ENCODE measurements around the gene FRS2.

FRS2 gene

DNA sequence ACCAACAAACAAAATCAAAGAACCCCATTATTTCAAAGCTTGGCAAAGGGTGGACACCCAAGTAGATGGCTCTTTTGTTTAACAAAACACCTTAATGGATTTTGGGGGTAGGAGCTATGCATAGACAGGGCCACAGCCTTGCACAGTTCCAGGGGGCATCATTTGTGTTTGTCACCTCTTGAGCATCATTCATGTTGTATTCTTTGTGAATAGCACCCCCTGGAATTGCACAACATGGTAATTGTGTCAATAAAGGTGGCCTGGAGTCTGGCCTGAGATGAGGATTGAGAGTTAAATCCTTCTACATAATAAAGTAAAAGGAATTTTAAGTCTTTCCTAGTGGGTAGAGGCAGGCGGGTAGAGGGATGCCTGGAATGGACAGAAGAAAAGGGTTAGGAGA lies 3.3 kb upstream of the FRS2 start:
- no peak for DNase-seq (ENCODE audit: low spot score)

DNA sequence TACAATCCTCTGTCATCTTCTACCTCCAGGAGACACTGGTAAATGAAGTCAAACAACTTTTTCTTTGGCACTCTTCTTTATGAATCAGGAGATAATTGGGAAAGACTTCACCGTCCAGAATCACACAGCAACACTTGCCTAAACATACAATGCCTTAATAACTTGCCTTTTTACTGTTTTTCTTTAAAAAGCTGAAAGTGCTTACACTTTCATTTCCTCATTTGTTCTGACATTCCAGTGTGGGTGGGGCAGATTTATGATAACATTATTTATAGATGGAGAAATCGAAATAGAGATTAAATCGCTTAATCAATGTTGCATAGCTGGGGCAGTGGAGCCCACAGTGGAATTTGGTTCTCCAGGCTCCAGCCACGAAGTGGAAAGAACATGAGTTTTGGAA lies 2.8 kb upstream of the FRS2 start:
- no peak for DNase-seq (ENCODE audit: low spot score)

DNA sequence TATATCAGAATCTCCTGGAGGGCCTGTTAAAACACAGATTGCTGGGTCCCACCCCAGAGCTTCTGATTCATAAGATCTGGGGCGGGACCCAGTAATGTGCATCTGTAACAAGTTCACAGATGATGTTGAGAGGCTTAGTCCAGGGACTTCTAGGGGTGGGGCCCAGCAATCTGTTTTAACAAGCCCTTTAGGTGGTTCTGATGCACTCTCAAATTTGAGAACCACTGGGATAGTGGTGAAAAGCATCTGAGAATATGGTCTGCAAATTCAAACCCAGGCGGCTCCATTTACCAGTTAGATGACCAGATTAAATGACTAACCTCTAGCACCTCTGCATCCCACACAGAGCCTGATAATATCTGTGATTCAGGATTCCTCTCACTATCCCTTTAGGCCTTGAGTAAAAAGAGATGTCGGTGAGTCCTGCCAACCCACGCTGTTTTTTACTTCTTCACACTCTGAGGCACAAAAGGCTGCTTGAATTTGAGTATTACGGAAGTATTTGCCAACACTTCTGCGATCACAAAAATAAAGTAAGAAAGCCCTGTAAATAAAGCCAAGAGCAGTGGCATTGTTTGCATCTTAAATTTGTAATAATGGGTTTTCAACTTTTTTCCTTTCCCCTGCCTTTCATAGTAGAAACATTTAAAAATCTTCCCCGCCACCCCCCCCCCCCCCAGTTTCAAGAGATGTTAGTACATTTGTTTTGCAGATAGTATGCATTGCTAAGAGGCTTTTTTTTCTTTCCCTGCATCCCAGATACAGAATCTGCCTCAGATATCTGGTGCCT lies 1.8 kb upstream of the FRS2 start:
- no peak for DNase-seq (ENCODE audit: low spot score)

DNA sequence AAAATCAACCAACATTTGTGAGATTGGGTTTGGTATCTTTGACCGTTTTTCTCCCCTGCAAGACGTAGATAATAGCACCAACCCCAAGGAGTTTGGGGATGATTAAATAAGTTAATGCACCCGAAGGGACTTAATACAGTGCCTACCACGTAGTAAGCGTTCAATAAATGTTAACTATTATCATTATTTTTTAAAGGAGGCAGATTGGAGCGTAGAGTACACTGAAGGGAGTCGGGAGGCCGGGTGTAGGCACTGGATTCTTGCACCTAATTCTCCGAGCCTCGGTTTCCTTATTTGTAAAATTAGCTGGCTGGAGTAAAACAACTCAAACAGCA lies 367 bp upstream of the FRS2 start:
- DNase-seq (ENCODE audit: low spot score), result no peak

DNA sequence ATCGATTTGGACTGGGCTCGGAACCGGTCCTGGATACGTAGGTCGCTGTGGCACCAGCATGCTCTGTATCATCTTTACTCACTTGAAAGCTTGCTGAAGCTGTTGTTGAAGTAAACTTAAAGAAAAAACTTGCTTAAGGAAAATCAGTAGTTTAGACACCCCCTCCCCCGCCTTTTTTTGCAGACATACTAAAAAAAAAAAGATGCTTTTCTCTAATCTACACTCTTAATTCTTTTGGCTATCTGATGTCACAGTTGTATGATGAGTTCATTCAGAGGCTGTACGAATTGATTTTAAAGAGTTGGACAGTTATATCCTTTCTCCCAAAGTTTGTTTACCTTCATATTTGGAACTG lies 865 bp downstream of the FRS2 start:
- no peak for DNase-seq (ENCODE audit: low spot score)

DNA sequence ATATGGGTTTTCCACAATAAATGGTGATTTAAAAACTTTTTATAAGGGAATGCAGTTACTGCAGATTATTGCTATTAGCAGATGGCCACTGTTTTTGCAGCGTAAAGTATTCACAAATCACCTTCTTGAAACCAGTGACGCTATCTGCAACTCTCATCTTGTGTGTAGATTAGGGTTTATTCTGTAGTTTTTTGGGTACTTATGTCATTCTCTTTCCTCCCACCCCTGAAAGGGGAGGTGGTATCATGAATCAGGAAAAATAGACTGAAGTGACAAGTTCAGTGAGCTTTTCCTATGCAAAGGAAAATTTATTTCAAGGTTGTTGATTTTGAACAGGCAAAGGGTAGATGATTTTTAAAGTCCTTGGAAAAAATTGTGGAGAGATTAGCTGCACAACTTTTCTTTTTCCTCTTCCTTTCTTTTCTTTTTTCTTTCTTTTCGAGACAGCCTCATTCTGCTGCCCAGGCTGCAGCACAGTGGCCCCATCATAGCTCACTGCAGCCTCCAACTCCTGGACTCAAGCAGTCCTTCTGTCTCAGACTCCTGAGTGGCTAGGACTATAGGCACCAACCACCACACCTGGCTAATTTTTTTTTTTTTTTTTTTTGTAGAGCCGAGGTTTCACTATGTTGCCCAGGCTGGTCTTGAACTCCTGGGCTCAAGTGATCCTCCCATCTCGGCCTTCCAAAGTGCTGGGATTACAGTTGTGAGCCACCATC lies 1.6 kb downstream of the FRS2 start:
- DNase-seq (ENCODE audit: low spot score), result no peak

DNA sequence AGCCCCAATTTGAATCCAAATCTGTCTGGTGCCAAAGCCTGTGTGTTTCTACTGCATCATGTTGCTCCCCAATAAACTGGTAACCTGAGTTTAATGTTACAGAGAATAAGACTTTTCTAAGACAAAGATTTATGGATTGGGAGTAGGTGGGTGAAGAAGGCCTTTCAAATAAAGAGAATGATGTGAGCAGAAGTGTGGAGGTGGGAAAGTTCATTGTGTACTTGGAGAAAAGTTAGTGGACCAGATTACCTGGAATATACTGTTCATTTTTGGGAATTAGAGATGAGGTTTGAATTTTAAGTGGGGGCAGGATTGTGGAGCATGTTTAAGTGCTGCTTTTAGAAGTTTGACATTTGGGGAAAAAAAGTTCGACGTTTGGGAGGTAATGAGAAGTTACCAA lies 3.1 kb downstream of the FRS2 start:
- no peak for DNase-seq (ENCODE audit: low spot score)

DNA sequence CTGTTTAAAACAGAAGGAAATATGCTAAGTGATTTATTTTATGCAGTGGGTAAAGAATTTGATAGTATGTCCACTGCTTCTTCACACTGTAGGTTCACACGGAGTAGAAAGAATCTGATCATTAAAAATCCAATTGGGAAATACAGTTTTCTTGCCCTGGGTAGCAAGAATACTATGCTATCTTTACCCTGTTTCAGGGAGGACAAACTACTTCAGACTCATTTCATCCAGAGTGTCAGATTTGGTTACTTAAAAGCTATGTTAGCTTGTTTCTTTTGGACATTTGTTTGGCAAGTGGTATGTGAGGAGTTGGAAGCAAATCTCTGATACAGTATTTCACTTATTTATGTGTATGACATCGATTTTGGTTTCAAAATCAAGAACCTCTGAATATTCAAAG lies 4.3 kb downstream of the FRS2 start:
- DNase-seq (ENCODE audit: low spot score), result no peak

DNA sequence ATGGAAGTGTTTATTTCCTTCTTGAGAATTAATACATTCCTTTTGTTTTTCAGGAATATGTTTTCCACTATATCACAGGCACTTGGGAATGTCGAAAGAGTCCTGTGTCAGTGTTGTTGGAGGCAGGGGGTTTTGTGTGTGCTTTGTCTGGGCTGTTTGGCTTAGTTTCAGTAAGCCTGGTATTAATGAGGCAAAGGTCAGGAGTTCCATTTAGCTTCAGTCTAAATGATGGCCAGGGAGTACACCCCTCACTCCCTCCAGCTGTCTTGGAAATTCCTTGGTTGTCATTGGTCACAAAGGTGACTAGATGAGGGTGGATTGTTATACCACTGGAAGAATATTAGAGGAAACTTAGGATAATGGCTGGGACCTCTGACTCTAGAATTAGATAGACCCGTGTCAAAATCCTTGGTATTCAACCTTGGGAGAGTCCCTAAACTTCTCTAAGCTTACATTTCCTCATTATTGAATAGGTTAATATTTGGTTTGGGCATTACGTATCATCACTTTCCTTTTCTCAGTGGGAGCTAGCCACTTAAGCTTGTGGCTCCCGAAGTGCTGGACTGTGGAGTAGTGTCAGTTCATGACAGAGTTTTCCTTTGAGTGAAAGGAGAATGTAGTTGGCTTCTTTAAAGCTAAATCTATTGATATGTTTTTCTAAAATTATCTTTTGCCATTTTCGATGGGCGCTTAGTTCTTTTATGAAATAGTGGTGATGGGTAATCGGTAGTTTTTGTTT lies 5.2 kb downstream of the FRS2 start:
- DNase-seq (ENCODE audit: low spot score), result no peak

DNA sequence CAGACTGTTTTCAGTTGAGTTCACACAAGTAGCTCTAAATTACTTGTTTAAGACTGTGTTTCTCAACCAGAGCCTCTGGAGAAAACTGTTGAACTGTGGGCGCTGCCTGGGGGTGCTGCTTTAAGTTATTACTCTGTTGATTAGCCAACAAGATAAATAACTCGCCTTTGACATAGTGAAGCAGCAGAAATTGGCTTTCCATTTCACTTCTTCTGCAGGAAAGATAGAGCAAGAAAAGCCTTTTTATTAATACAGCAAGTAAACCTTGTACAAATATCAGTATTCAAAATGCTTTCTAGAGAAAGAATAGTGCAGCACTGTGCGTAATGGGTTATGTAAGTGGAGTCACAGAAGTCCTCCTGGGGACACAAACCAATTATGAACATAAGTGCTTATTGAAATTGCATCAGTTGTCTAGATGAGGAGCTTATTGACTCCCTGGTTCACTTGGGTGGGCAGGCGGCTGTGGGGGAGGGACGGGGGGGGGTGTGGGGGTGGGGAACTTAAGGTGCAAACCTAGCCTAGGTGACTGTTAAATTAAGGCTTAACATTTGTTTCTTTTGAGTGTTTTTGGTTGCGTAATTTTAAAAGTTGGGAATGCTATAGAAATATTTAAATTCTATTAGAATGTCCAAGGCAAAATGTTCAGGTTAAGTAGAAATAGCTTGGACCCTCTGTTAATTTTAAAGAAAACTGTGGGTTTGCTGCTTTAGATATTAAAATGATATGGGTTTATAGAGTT lies 6.3 kb downstream of the FRS2 start:
- DNase-seq (ENCODE audit: low spot score), result no peak

DNA sequence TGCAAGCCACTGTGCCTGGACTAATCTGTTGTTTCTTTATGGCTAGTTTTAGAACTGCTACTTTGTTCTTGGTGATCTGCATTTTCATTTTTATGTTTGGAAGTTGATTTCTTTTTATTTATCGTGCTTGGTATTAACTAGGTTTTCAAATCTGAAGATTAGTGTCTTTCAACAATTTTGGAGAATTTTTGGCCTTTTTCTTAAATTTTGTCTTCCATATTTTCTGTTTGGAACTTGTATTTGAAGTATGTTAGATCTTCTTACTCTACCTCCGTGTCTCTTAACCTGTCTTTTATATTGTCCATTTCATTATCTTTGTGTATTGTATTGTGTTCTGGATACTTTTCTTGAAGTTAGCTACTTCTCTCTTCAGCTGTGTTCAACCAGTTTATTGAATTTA lies 9.5 kb downstream of the FRS2 start:
- no peak for DNase-seq (ENCODE audit: low spot score)

DNA sequence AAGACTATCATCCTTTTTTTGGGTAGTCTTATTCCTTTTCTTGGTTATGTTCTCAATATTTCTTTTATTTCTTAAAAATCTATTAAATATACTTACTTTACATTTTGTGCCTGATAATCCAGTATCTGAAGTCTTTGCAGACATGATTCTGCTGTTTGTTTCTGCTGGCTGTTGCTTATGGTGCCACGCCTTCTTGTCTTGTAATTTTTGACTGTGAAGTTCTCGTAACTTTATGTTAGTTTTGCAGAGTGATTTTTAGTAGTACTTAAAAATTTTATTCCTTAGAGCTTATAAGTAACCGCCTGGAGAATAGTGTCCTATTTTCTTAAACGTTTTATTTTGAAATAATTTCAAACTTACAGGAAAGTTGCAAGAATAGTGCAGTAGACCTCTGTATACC lies 10.5 kb downstream of the FRS2 start:
- no peak for DNase-seq (ENCODE audit: low spot score)

DNA sequence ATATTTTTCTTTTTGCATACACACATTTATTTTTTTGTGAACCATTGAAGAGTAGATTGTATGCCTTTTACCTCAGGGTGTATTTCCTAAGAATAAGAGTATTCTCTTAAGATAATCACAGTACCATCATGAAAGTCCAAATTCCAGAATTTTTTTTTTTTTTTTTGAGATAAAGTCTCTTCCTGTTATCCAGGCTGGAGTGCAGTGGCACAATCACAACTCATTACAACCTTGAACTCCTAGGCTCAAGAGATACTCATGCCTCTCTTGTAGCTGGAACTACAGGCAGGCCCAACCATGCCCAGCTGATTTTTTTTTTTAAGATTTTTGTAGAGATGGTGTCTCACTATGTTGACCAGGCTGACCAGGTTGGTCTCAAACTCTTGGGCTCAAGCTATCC lies 10.9 kb downstream of the FRS2 start:
- DNase-seq (ENCODE audit: low spot score), result no peak

DNA sequence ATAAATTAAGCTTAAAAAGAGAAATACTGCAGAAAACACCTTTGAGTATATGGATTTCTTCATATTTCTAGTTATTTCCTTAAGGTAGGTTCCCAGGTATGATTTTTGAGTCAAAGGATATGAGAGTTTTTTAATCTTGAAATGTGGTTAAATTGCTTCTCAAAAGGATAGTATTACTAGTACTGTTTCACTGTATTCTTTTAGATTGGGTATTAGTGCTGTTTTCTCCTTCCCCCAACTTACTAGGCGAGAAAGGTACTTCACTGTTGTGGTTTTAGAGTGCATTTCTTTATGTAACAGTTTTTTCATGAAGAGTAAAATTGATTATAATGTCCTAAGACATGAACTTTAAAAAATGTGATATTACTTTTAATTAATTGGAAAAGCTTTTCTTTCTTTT lies 13.5 kb downstream of the FRS2 start:
- DNase-seq (ENCODE audit: low spot score), result no peak

DNA sequence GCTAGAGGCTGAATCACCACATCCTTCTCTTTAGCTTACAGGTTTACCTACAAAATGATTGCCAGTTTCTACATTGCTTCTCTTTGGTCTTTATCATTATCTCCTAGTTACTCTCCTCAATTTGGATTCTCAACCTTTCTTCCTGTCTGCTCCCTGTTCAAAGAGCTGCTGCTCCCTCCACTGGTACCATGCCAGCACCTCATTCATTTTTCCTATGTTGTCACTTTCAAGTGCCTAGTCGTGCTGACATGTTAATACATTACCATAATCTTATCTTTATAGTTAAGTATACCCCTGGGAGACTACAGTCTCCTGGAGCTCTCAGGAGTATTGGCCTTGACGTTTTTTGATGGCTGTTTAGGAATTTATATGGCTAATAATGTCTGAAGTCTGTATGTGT lies 14.2 kb downstream of the FRS2 start:
- no peak for DNase-seq (ENCODE audit: low spot score)

DNA sequence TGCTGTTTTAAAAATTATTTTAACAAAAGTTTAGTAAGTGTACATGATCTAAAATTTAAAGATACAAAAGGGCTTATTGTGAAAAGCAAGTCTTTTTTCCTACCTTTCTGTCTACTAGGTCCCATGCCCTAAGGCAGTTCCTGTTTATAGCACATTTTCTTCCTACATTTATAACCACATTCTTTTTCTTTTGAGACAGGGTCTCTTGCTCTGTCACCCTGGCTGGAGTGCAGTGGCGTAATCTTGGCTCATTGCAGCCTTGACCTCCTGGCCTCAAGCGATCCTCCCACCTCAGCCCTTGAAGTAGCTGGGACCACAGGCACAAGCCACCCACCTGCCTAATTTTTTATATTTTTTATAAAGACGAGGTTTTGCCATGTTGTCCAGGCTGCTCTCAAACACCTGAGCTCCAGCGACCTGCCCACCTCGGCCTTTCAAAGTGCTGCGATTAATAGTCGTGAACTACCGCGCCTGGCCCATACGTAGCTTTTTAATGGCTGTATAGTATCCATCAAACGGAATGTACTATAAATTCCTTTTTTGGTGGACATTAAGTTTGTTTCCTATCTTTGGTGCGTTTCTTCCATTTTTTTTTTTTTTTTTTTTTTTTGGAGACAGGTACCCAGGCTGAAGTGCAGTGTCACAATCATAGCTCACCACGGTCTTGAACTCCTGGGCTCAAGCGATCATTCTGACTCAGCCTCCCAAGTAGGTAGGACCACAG lies 20.9 kb downstream of the FRS2 start:
- no peak for DNase-seq (ENCODE audit: low spot score)

DNA sequence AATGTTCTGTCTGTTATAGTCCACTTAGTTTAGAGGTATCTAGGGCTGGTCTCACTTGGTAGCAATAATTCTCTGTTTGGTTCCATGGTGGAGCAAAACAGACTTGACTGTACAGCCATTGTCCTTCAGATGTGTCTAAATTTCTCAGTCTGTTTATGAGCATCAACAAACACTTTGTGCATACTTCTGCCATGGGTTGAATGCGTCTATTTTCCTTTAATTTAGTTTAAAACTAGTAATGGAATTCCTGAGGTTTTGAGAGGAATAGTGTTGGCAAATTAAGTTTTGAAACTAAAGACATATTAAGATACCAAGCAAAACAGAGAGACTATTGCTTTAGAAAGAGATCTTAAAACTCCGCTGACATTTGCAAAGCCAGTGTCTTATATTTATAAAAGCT lies 22.6 kb downstream of the FRS2 start:
- no peak for DNase-seq (ENCODE audit: low spot score)

DNA sequence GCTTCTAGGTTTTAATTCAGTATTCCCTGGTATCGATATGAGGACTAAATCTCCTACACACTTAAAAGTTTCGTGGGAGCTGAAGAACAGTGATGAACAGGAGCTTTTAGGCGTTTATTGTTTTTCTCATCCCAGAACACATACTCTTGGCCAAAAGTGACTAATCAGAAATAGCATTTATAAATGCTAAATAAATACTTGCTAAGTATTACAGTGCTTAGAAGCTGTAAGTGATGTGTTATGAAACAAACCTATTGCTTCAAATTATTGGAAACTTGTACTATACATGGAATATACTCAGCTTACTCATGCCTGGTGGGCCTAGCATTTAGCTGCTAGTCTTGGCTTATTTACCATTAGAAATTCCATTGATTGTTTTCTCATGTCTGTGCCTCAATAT lies 24.9 kb downstream of the FRS2 start:
- no peak for DNase-seq (ENCODE audit: low spot score)

DNA sequence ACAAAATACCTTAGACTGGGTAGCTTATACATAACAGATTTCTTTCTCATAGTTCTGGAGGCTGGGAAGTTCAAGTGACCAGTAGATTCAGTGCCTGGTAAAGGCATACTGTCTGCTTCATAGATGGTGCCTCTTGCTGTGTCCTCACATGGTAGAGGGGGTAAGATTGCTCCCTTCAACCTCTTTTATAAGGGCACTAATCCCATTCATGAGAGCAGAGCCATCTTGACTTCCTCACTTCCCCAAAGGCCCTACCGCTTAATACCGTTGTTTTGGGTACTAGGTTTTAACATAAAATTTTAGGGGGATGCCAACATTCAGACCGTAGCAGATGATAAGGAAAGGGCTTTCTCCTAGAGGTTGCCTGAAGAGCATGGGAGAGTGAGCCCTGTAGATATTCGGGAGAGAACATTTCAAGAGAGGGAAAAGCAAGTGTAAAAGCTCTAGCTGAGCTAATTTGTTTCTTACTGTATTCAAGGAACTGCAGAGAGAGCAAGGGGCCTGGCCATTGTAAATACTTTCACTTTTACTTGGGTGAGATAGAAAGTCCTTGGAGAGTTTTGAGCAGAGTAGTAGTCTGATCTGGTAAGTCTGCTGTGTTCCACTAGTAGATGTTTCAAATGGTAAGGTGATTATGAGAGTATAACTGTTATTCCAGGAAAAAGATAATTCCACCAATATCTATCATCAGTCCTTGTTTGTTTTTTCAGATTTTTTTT lies 27.3 kb downstream of the FRS2 start:
- DNase-seq (ENCODE audit: low spot score), result no peak

DNA sequence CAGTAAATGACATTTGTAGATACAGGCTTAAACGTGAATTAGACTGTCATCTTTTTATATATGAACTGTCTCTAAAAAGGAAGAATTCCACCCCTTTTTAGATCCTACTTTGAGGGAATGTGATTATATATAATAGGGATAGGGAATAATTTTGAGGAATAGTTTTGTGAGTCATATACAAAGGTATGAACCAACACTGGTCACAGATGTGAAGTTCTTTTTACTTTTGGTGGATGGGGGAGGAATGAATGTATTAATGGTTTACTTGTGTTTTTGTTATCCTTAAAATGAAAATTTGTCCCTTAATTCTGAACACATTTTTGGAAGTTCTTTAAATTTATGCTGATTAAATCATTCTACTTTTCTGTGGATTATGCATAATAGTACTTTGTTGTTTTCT lies 30.4 kb downstream of the FRS2 start:
- DNase-seq (ENCODE audit: low spot score), result no peak

DNA sequence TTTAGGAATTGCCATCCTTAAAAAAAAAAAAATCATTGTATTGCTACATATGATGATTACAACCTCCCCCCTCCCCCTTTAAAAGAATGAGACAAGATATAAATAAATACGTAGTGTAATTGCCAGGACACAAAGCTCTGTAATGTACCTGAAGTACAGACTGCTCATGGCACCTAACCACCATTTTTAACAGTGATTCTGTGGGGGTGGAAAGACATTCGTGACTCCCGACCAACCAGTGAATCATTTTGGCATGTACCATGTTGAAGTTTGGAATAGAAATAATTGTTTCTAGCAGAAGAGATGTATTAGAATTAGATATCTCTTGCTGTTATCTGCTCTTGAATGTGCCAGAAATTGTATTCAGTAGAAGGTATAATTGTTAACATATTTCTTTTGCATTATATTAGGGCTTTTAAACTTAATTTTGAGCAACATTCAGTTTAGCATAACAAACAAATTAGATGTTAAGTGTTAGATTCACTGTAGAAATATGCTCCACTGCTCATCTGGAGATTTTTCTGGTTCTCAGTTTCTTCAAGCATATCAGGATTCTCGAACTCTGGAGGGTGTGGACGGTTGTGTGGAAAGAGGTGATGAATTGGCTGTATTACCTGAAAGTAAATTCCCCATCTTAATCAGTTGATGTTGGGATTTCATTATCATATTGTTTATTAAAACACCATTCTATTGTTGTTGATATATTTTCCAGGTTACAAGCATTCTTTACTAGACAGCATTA lies 31.1 kb downstream of the FRS2 start:
- DNase-seq (ENCODE audit: low spot score), result no peak

Measured in CD4-positive, alpha-beta T cell treated with Interleukin-6 at 100 ng/mL for 8 hours (primary cell).